HEK293 (cell line): ENCODE results near the gene PCYOX1L.

ENCODE experiments used
- CTCF ChIA-PET: fragments of 350-600 bp; formaldehyde crosslinking; extraction: SDS; loops from one replicate; lab custom pipeline; 2021; ENCODE audit warnings: antibody characterized with exemption; lab: Yijun Ruan, JAX
- POLR2A ChIA-PET: fragments of 300-600 bp; formaldehyde crosslinking; extraction: SDS; loops from one replicate; lab custom pipeline; 2020; ENCODE audit warnings: antibody characterized with exemption, inconsistent platforms; lab: Yijun Ruan, JAX
- H3K27ac ChIP-seq: fragments of 200-500 bp; sonication (Bioruptor generic); 2 replicates; pipeline ENCODE4 v1.5.1; 2014; ENCODE audit warnings: low read depth, low read length, control low read depth, inconsistent platforms; ENCODE audit errors: extremely low read depth
- H3K36me3 ChIP-seq, 2 experiments: fragments of 200-500 bp in 1 of 2; sonication (Bioruptor generic) in 1 of 2; 1 replicate in 1 of 2; 2 replicates in 1 of 2; pipeline ENCODE4 v1.5.1; 2014 to 2017; ENCODE audit warnings: inconsistent platforms in 2 of 2, low read length in 2 of 2; ENCODE audit not compliant: control insufficient read depth in 2 of 2, insufficient read depth in 1 of 2
- H3K4me1 ChIP-seq: fragments of 200-500 bp; sonication (Bioruptor generic); 2 replicates; pipeline ENCODE4 v1.5.1; 2014; ENCODE audit warnings: mild to moderate bottlenecking, low read length, inconsistent platforms; ENCODE audit not compliant: control insufficient read depth, insufficient read depth
- H3K4me3 ChIP-seq: 2 replicates; pipeline ENCODE4 v1.5.1; 2011; ENCODE audit warnings: low read depth, mild to moderate bottlenecking, control low read depth, low read length, moderate library complexity
- H3K9me3 ChIP-seq: fragments of 200-500 bp; sonication (Bioruptor generic); 2 replicates; pipeline ENCODE4 v1.5.1; 2014; ENCODE audit warnings: low read depth, low read length, inconsistent platforms; ENCODE audit not compliant: control insufficient read depth, insufficient read depth
- FEZF1 ChIP-seq: fragments of 450-650 bp; formaldehyde crosslinking; IDR thresholded peaks from 2 replicates; pipeline ENCODE4 v1.5.1; 2016; ENCODE audit warnings: missing biosample characterization, missing genetic modification characterization
- GFI1B ChIP-seq: fragments of 450-650 bp; formaldehyde crosslinking; IDR thresholded peaks from 2 replicates; pipeline ENCODE4 v1.5.1; 2016; ENCODE audit warnings: missing biosample characterization, missing genetic modification characterization
- MYNN ChIP-seq: fragments of 450-650 bp; formaldehyde crosslinking; IDR thresholded peaks from 2 replicates; pipeline ENCODE4 v1.5.1; 2016; ENCODE audit warnings: missing biosample characterization, missing genetic modification characterization, borderline replicate concordance
- SALL2 ChIP-seq: fragments of 450-650 bp; formaldehyde crosslinking; IDR thresholded peaks from 2 replicates; pipeline ENCODE4 v1.5.0; 2017; ENCODE audit warnings: missing biosample characterization, mild to moderate bottlenecking, missing genetic modification characterization, borderline replicate concordance
- SP2 ChIP-seq: fragments of 450-650 bp; formaldehyde crosslinking; IDR thresholded peaks from 2 replicates; pipeline ENCODE4 v1.5.1; 2016; ENCODE audit warnings: missing biosample characterization, missing genetic modification characterization
- ZBTB7A ChIP-seq: fragments of 450-650 bp; formaldehyde crosslinking; IDR thresholded peaks from 2 replicates; pipeline ENCODE4 v1.5.1; 2016; ENCODE audit warnings: low read depth, missing biosample characterization, missing genetic modification characterization
- ZFP3 ChIP-seq: fragments of 450-650 bp; formaldehyde crosslinking; IDR thresholded peaks from 2 replicates; pipeline ENCODE4 v1.5.1; 2016; ENCODE audit warnings: low read depth, missing biosample characterization, missing genetic modification characterization
- ZNF114 ChIP-seq: fragments of 450-650 bp; formaldehyde crosslinking; IDR thresholded peaks from 2 replicates; pipeline ENCODE4 v1.5.0; 2017; ENCODE audit warnings: missing biosample characterization, missing genetic modification characterization
- ZNF146 ChIP-seq: fragments of 450-650 bp; formaldehyde crosslinking; IDR thresholded peaks from 2 replicates; pipeline ENCODE4 v1.5.1; 2016; ENCODE audit warnings: missing biosample characterization, missing genetic modification characterization
- ZNF175 ChIP-seq: fragments of 450-650 bp; formaldehyde crosslinking; IDR thresholded peaks from 2 replicates; pipeline ENCODE4 v1.5.1; 2016; ENCODE audit warnings: missing biosample characterization, missing genetic modification characterization
- ZNF221 ChIP-seq: fragments of 450-650 bp; formaldehyde crosslinking; IDR thresholded peaks from 2 replicates; pipeline ENCODE4 v1.5.1; 2017; ENCODE audit warnings: missing biosample characterization, missing genetic modification characterization, borderline replicate concordance
- ZNF391 ChIP-seq: fragments of 450-650 bp; formaldehyde crosslinking; IDR thresholded peaks from 2 replicates; pipeline ENCODE4 v1.5.1; 2016; ENCODE audit warnings: low read depth, missing biosample characterization, missing genetic modification characterization, borderline replicate concordance
- ZNF510 ChIP-seq: fragments of 450-650 bp; formaldehyde crosslinking; IDR thresholded peaks from 2 replicates; pipeline ENCODE4 v1.5.1; 2018; ENCODE audit warnings: mild to moderate bottlenecking, missing genetic modification characterization, missing biosample characterization; ENCODE audit not compliant: insufficient replicate concordance
- ZNF596 ChIP-seq: fragments of 450-650 bp; IDR thresholded peaks from 2 replicates; pipeline ENCODE4 v1.5.0; 2018; ENCODE audit warnings: missing biosample characterization, mild to moderate bottlenecking, missing genetic modification characterization, moderate library complexity
- ZNF629 ChIP-seq: fragments of 450-650 bp; formaldehyde crosslinking; IDR thresholded peaks from 2 replicates; pipeline ENCODE4 v1.5.1; 2017; ENCODE audit warnings: missing biosample characterization, missing genetic modification characterization
- TF ChIP-seq, protein P1 (sequence below): fragments of 450-650 bp; IDR thresholded peaks from 2 replicates; pipeline ENCODE4 v1.5.1; 2018; ENCODE audit warnings: missing biosample characterization, missing genetic modification characterization
- TF ChIP-seq, protein P2 (sequence below): fragments of 450-650 bp; formaldehyde crosslinking; IDR thresholded peaks from 2 replicates; pipeline ENCODE4 v1.5.1; 2016; ENCODE audit warnings: missing biosample characterization, missing genetic modification characterization
- TF ChIP-seq, protein P3 (sequence below): fragments of 450-650 bp; formaldehyde crosslinking; IDR thresholded peaks from 2 replicates; pipeline ENCODE4 v1.5.1; 2017; ENCODE audit warnings: missing biosample characterization, missing genetic modification characterization
- TF ChIP-seq, protein P4 (sequence below): fragments of 450-650 bp; formaldehyde crosslinking; IDR thresholded peaks from 2 replicates; pipeline ENCODE4 v1.5.1; 2016; ENCODE audit warnings: missing biosample characterization, missing genetic modification characterization

Gene PCYOX1L

DNA sequence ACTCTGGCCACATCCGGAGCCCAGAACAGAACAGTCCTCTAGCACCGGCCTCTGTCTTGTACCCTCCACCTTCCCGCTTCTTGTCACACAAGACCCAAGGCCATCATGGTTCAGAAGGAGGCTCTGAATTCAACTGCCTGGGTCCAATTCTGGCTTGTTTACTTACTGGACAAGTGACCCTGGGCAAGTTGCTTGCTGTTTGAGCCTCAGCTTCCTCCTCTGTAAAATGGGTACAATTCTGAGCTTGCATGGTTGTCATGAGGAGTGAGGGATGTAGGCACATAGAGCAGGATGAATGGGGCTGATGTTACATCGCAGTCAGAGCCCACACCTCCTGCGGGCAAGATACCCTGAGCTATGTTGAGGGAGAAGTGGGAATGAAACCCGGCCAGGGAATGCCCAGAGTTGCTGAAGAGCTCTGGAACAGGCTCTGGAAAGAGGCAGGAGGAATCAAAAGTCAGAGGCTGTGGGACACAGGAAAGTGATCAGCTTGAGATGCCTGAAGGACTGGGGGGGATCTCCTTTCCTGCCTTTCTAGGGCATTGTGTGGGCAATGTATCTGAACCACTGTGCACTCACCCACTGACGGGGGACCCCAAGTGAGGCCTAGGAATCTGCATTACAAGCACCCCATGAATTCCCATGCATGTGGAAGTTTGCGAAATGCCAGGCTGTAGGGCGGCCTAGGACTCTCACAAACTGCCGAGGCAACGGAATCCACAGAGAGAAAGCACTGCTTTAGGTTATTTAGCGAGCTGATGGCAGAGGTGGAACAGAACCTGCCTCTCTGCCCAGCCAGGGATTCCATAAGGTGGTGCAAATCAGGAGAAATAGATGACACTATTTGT, 50.6 kb downstream of the PCYOX1L start:
- H3K9me3 ChIP-seq: no peaks in the 10 kb centered on the region
- CTCF ChIA-PET: interaction anchor here (0.7 to 1.6 kb wide), 5 partner anchors 15 to 265 kb away, joined by 3 to 5 read pairs (median 3); no protein-coding TSS in a partner anchor
- H3K4me1 ChIP-seq: no peaks in the 10 kb centered on the region
- no peak overlapping the region for H3K4me3 ChIP-seq
- POLR2A ChIA-PET: no interaction called here
- TF ChIP-seq ZNF146 (tag by site-specific recombination): no peak
- TF ChIP-seq ZNF221 (tag by site-specific recombination): no peak
- no peak for TF ChIP-seq ZNF629 (tag by site-specific recombination)
- TF ChIP-seq GFI1B (tag by site-specific recombination): no peak
- TF ChIP-seq ZNF596 (tag by site-specific recombination): no peak
- TF ChIP-seq ZNF114: no peak
- no peak for TF ChIP-seq ZNF391
- TF ChIP-seq ZBTB7A (tag by site-specific recombination): no peak
- TF ChIP-seq FEZF1 (tag by site-specific recombination): no peak
- TF ChIP-seq, protein P1, sequence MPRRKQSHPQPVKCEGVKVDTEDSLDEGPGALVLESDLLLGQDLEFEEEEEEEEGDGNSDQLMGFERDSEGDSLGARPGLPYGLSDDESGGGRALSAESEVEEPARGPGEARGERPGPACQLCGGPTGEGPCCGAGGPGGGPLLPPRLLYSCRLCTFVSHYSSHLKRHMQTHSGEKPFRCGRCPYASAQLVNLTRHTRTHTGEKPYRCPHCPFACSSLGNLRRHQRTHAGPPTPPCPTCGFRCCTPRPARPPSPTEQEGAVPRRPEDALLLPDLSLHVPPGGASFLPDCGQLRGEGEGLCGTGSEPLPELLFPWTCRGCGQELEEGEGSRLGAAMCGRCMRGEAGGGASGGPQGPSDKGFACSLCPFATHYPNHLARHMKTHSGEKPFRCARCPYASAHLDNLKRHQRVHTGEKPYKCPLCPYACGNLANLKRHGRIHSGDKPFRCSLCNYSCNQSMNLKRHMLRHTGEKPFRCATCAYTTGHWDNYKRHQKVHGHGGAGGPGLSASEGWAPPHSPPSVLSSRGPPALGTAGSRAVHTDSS (tag by site-specific recombination): no peak
- TF ChIP-seq, protein P2, sequence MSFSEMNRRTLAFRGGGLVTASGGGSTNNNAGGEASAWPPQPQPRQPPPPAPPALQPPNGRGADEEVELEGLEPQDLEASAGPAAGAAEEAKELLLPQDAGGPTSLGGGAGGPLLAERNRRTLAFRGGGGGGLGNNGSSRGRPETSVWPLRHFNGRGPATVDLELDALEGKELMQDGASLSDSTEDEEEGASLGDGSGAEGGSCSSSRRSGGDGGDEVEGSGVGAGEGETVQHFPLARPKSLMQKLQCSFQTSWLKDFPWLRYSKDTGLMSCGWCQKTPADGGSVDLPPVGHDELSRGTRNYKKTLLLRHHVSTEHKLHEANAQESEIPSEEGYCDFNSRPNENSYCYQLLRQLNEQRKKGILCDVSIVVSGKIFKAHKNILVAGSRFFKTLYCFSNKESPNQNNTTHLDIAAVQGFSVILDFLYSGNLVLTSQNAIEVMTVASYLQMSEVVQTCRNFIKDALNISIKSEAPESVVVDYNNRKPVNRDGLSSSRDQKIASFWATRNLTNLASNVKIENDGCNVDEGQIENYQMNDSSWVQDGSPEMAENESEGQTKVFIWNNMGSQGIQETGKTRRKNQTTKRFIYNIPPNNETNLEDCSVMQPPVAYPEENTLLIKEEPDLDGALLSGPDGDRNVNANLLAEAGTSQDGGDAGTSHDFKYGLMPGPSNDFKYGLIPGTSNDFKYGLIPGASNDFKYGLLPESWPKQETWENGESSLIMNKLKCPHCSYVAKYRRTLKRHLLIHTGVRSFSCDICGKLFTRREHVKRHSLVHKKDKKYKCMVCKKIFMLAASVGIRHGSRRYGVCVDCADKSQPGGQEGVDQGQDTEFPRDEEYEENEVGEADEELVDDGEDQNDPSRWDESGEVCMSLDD (tag by site-specific recombination): no peak
- TF ChIP-seq, protein P3, sequence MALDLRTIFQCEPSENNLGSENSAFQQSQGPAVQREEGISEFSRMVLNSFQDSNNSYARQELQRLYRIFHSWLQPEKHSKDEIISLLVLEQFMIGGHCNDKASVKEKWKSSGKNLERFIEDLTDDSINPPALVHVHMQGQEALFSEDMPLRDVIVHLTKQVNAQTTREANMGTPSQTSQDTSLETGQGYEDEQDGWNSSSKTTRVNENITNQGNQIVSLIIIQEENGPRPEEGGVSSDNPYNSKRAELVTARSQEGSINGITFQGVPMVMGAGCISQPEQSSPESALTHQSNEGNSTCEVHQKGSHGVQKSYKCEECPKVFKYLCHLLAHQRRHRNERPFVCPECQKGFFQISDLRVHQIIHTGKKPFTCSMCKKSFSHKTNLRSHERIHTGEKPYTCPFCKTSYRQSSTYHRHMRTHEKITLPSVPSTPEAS (tag by site-specific recombination): no peak
- no peak for TF ChIP-seq MYNN (tag by site-specific recombination)
- no peak for TF ChIP-seq ZFP3 (tag by site-specific recombination)
- TF ChIP-seq ZNF175 (tag by site-specific recombination): no peak
- no peak for TF ChIP-seq SP2
- TF ChIP-seq SALL2 (tag by site-specific recombination): no peak
- TF ChIP-seq ZNF510: no peak
- TF ChIP-seq, protein P4, sequence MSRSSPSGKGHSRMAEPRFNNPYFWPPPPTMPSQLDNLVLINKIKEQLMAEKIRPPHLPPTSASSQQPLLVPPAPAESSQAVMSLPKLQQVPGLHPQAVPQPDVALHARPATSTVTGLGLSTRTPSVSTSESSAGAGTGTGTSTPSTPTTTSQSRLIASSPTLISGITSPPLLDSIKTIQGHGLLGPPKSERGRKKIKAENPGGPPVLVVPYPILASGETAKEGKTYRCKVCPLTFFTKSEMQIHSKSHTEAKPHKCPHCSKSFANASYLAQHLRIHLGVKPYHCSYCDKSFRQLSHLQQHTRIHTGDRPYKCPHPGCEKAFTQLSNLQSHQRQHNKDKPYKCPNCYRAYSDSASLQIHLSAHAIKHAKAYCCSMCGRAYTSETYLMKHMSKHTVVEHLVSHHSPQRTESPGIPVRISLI (tag by site-specific recombination): no peak
- H3K27ac ChIP-seq: no peak overlapping the region
- no peaks in the 10 kb centered on the region for H3K36me3 ChIP-seq
